Sigmoid colon (tissue), 4 donors: ENCODE results near the gene PPFIBP1.

Experiments used
- CTCF ChIP-seq, 4 experiments: fragments of 450-650 bp in 3 of 4; fragments of 200-600 bp in 1 of 4; IDR thresholded peaks; one replicate each; pipeline ENCODE4 v1.5.1; 2016 to 2019; ENCODE audit warnings: antibody characterized with exemption in 4 of 4, mild to moderate bottlenecking in 3 of 4, moderate library complexity in 2 of 4
- EP300 ChIP-seq, 4 donors: sonication (generic); formaldehyde crosslinking; IDR thresholded peaks; one replicate each; pipeline ENCODE4 v1.6.1; 2017; ENCODE audit warnings: antibody characterized with exemption in 4 of 4
- POLR2A ChIP-seq, 2 donors: fragments of 450-650 bp; IDR thresholded peaks; one replicate each; pipeline ENCODE4 v1.6.1; 2016; ENCODE audit warnings: antibody characterized with exemption in 2 of 2, mild to moderate bottlenecking in 2 of 2, moderate library complexity in 2 of 2
- POLR2AphosphoS5 ChIP-seq, 4 donors: sonication (generic); formaldehyde crosslinking; IDR thresholded peaks; one replicate each; pipeline ENCODE4 v1.6.1; 2017; ENCODE audit warnings: antibody characterized with exemption in 4 of 4

- TF ChIP-seq CTCF (IDR thresholded peaks at IDR 0.05) (no peak), POLR2AphosphoS5 (IDR thresholded peaks at IDR 0.05) (no peak), POLR2A (IDR thresholded peaks at IDR 0.05) (no peak), EP300 (IDR thresholded peaks at IDR 0.05) (no peak)
Measured at GRCh38 chr12:27667540-27667939, 143.5 kb downstream of the PPFIBP1 start.
